Measurements from ENCODE around the gene TRPM7.
"Not testable (repeated sequence)": the region's sequence is repeated elsewhere in the genome, so short reads cannot be mapped to it uniquely, and the experiment has no call there.

Gene TRPM7

GRCh38 chr15:50670115-50670514 lies 16.5 kb downstream of the TRPM7 start:
- DNase-seq (ENCODE audit: low read depth in 3 of 3): no peak

DNA sequence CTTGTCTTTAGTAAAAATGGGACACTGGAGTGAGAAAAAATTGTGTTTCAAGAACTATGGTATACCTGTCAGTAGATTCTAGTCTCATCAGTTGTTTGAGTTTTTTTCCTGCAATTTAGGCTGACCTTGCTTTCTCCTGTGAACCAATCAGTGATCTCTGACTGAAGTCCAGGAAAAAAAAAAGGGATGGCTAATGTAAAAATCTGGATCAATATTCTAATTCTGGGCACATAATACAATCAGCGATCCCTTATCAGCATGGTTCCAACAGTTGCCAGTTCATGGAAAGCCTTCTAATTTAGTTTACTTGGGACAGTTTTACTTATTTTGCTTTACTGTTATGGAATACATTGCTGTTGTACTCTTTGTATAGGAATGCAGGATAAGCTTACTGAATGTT lies 17.0 kb downstream of the TRPM7 start:
- DNase-seq (ENCODE audit: low read depth in 3 of 3): no peak

GRCh38 chr15:50665938-50666337 lies 20.7 kb downstream of the TRPM7 start:
- DNase-seq (ENCODE audit: low read depth in 3 of 3): no peak

DNA sequence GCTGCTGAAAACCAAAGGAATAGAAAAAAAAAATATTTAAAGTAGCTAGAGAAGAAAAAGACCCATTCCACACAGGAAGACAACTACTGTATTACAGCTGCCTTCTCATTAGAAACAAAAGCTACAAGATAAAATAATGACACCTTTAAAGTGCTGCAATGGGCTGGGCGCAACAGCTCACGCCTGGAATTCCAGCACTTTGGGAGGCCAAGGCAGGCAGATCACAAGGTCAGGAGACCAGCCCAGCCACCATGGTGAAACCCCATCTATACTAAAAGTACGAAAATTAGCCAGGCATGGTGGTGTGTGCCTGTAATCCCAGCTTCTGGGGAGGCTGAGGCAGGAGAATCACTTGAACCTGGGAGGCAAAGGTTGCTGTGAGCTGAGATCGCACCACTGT lies 31.0 kb downstream of the TRPM7 start:
- no peak for DNase-seq (ENCODE audit: low read depth in 3 of 3)

DNA sequence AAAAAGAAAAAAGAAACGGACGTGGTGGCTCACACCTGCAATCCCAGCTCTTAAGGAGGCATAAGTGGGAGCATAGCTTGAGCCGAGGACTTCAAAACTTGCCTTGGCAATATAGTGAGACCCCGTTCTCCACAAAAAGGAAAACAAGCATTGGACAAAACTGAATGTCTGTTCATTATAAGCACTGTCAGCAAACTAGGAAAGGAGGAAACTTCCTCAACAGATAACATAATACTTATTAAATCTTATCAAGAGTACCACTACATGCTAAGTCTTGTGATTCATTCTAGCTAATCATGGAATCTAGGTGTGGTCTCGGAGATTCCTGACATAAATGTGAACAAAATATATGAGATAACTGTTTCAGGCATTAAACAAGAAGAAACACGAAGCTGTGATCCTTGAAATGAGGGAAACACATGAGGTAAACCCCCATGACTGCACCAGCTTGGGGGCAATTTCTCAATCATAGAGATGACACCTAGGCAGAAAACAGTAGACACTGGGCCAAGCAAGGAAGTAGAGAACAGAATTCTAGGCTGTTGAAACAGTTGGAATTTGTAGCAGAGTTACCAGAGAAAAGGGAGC lies 33.3 kb downstream of the TRPM7 start:
- no peak for DNase-seq (ENCODE audit: low read depth in 3 of 3)

DNA sequence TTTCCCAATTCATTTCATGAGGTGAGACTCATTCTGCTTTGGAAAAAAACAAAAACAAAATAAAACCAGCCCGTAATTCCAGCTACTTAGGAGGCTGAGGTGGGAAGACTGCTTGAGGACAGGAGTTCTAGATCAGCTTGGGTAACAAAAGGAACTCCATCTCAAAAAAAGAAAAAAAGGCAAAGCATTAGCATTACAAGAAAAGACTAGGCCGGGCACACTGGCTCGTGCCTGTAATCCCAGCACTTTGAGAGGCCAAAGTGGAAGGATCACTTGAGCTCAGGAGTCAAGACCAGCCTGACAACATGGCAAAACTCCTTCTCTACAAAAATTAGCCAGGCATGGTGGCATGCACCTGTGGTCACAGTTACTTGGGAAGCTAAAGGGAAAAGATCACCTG lies 33.9 kb downstream of the TRPM7 start:
- DNase-seq (ENCODE audit: low read depth in 3 of 3): no peak

- DNase-seq (ENCODE audit: low read depth in 3 of 3): no peak
Measured at GRCh38 chr15:50641318-50641717, 45.3 kb downstream of the TRPM7 start.

DNA sequence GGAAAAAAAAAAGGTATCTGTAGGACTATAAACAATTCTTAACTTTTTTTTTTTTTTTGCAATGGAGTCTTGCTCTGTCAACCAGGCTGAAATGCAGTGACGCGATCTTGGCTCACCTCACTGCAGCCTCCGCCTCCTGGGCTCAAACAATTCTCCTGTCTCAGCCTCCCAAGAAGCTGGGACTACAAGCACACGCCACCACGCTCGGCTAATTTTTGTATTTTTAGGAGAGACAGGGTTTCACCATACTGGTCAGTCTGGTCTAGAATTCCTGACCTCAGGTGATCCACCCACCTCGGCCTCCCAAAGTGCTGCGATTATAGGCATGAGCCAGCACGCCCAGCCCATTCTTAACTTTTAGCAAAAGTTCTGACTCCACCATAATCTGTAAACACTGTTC lies 50.5 kb downstream of the TRPM7 start:
- DNase-seq (ENCODE audit: low read depth in 3 of 3): no peak

DNA sequence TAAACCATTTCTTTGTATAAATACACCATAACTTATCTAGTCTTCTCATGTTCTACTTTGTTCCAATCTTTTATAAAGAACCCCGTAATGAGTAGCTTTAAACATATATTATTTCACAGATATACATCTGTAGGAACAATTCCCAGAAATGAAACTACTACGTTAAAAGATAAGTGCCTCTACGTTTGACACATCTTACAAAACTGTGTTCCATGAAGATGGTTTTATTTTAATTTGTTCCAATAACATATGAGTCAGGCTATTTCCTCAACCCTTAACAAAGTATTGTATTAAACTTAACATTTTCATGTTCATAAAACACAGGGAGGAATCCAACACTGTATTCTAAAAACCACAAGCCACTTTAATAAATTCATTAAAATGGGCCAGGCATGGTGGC lies 52.9 kb downstream of the TRPM7 start:
- DNase-seq (ENCODE audit: low read depth in 3 of 3): no peak

GRCh38 chr15:50628421-50628820 lies 58.2 kb downstream of the TRPM7 start:
- no peak for DNase-seq (ENCODE audit: low read depth in 3 of 3)

GRCh38 chr15:50627351-50628055 lies 59.1 kb downstream of the TRPM7 start:
- DNase-seq (ENCODE audit: low read depth in 3 of 3): no peak

- no peak for DNase-seq (ENCODE audit: low read depth in 3 of 3)
Measured at GRCh38 chr15:50624616-50625168, 61.9 kb downstream of the TRPM7 start.

DNA sequence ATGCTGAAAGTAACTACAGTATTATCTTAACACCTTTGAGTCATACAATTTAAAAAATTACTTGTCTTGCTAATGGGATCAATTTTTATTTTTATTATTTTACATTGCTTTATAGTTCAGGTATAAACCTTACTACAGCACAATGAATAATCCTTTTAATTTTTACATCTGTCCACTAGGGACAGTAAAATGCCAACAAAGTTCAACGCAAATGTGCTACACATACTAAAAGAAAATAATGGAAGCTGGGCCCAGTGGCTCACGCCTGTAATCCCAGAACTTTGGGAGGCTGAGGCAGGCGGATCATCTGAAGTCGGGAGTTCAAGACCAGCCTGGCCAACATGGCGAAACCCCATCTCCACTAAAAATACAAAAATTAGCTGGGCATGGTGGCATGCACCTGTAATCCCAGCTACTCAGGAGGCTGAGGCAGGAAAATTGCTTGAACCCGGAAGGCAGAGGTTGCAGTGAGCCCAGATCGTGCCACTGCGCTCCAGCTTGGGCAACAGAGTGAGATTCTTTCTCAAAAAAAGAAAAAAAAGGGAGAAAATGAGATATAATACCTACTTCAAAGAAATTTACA lies 64.1 kb downstream of the TRPM7 start:
- DNase-seq (ENCODE audit: low read depth in 3 of 3): not testable (repeated sequence)

GRCh38 chr15:50616960-50617359 lies 69.6 kb downstream of the TRPM7 start:
- not testable (repeated sequence) for DNase-seq (ENCODE audit: low read depth in 3 of 3)

DNA sequence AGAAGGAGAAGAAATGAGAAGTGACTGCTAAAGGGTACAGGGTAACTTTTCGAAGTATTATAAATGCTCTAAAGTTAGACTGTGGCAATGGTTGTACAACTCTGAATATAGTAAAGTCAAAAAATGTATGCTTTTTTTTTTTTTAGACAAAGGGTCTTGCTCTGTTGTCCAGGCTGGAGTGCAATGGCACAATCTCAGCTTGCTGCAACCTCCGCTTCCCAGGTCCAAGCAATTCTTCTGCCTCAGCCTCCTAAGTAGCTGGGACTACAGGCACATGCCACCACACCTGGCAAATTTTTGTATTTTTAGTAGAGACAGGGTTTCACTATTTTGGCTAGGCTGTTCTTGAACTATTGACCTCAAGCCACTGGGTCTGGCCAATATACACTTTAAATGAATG lies 70.0 kb downstream of the TRPM7 start:
- not testable (repeated sequence) for DNase-seq (ENCODE audit: low read depth in 3 of 3)

DNA sequence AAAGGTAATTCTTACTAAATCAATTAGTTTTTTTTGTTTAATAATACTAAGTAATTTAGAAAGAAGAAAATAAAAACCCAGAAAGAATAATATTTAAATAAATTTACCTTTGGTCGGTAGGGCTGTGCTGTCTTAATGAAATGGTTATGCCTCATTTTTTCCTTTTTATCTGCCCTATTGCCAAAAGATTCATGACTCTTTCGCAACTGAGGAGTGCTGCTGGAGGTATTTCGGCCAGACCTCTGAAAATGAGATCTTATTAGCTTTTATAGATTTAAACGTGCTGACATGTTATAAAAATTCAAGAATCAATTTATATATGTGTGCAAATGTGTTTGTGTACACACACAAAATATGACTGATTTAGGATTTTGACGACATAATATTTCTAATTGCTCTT lies 73.0 kb downstream of the TRPM7 start:
- no peak for DNase-seq (ENCODE audit: low read depth in 3 of 3)

- no peak for DNase-seq (ENCODE audit: low read depth in 3 of 3)
Measured at GRCh38 chr15:50607129-50607528, 79.5 kb downstream of the TRPM7 start.

DNA sequence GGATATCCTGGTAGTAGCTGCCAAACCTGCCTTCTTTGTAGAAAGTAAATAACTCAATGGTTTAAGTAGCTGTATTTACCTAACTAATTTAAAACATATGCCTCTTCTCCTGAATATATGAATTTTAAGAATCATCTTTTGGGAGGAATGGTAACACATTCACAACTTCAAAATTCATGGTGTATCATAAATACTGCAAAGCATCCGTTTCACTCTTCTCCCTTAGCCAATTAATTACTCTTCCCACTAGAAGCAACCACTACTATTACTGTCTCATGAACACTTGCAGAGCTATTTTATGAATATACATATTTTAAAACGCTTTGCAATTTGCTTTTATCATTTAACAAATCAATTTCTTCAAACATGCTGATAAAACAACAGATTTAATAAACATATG lies 81.1 kb downstream of the TRPM7 start:
- no peak for DNase-seq (ENCODE audit: low read depth in 3 of 3)

- DNase-seq (ENCODE audit: low read depth in 3 of 3): not testable (repeated sequence)
Measured at GRCh38 chr15:50602028-50602427, 84.6 kb downstream of the TRPM7 start.

DNA sequence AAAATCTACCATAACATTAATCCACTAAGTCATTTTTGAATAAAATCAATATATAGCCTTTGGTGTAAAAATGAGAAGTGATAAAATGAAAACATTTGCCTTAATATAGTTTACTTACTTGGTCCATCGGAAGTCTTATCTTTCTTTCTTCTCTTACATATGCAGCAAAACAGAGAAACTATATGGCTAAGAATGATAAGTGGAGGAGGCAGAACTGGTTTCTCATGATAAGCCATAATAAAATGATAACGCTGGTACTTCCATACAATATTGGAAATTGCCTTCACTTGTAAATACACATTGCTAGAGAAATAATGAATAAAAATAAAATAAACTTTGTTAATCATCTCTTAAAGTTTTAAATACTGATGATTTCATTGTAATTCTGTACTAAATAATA lies 92.3 kb downstream of the TRPM7 start:
- DNase-seq (ENCODE audit: low read depth in 3 of 3): no peak

- no peak for DNase-seq (ENCODE audit: low read depth in 3 of 3)
Measured at GRCh38 chr15:50593761-50594160, 92.8 kb downstream of the TRPM7 start.

DNA sequence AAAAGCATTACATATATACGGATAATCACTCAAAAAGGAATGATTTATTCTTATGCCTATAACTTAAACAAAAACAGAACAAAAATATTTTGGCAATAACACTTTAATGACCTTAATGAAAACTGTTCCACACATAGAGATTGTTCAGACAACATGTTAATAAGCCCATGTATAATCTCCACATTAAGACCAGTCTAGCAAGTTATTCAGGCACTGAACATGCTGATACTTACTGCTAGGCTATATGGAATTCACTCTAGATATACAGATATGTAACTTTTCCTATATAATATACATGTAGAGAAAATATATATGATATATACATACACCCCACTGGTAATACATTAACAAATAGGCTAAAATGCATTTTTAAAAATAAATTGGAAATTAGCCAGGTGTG lies 96.3 kb downstream of the TRPM7 start:
- DNase-seq (ENCODE audit: low read depth in 3 of 3): no peak

- no peak for DNase-seq (ENCODE audit: low read depth in 3 of 3)
Measured at GRCh38 chr15:50577492-50577891, 109.1 kb downstream of the TRPM7 start.

All from stimulated activated CD4-positive, alpha-beta T cell treated with anti-CD3 and anti-CD28 coated beads, TNF-alpha, amount 100 ng/mL, for 48 hours (primary cell).